HG03039 (cell line): ENCODE results near the gene TGFA.

Experiments
- ATAC-seq: cut with Tn5 transposase; IDR thresholded peaks from one replicate; pipeline ENCODE4 v1.9.1; 2021; ENCODE audit warnings: mild to moderate bottlenecking, moderate library complexity; ENCODE audit not compliant: unreplicated experiment

The TGFA gene

DNA sequence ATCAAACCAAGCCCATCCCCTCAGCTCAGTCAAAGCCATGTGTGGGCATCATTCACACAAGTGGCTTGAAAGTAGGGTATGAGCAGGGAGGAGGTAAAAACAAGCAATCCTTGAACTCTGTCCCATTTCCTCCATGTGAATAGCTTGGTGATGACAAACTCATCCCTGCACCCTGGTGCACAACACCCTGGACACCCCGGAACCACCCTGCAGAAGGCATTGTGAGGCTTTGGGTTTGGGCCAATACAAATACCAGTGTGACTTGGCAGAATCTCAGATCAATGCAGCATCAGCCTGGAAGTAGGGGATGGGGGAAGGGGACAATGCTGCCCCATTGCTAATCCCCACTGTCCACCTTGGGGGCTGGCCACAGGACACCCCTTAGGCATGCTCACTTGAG is 28.6 kb downstream of the TGFA start:
- no peak for ATAC-seq

DNA sequence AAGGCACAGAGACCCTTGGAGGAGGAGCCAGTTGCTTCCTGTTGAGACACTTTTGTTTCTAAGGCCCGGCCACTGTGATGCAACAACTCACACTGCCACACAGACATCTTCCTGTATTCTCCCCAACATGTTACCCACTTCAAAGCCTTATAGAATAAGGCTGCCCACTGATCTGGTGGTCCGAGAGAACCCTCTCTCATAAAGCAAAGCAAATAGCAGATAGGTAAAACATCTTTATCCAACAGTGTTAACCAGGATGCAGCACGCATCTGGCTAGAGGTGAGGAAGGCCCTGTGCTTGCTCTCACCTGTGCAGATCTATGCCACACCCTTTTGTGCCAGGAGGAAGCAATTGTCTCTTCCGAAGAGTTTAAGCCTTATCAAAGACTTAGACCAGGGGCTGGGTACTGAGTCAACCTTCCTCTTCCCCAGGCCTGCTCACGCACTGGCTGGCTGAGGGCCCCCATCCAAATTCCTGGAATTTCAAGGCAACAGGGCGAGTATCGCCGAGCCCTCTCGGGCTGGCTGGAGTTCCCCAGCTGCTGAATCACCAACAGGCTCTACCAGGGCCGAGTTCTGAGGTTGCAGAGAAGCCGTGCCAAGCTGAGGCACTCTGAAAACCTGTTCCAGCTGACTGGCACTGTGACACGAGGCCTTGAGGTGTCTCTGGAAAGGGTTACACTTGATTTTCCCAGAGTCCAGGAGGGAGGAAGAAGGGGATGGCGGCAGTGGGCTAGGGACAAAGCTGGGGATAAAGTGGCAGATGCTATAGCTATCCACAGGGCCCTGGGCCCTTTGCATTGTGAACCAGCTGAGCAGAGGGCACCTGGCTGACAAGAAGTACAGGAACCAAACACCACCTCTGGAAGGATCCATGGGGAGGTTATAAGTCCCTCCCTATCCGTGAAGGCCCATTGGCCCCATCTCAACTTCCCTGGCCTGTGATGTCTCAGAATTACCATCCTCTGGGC is 29.3 kb downstream of the TGFA start:
- no peak for ATAC-seq

DNA sequence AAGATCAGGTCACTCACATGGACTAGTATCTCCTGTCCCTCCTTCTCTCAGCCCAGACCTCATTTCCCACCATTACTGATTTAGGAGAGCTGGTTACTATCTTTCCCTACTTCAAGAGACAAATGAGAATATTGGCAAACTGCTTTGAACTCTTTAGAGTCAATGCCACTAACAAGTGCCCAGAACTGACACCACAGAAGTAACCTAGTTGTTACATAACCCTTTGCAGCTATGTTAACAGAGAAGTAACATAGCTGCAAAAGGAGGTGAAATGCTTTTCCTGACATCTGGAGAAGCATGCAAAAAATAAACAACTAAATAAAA is 30.0 kb downstream of the TGFA start:
- ATAC-seq, result no peak

DNA sequence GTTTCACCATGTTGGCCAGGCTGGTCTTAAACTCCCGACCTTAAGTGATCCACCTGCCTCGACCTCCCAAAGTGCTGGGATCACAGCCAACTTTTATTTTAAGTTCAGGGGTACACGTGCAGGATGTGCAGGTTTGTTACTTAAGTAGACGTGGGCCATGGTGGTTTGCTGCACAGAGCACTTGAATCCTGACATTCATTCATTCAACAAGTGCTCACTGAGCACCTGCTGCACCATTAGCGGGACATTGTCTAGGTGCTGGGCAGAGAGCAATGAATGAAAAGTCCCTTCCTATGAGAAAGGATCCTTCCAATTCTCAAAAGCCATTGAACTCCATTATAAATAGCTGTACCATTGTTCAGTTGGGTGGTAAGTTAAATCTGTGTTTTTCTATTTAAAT is 31.0 kb downstream of the TGFA start:
- no peak for ATAC-seq

DNA sequence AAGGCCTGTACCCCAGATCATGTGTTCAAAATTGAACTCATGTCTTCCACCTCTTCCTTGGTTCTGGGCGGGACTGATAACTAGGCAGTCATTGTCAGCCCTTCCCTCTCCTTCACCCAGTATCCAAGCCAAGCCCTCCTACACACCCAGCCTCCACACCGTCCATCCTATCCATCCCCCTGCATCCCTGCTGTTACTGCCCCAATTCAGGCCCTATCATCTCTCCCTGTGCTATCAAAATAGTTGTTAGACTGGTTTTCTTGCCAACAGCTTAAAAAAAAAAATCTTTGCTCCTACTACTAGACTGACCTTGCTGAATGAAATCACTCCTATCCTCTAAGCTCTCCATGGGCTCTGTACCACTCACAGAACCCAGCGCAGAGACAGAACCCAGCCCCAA is 32.8 kb downstream of the TGFA start:
- no peak for ATAC-seq

DNA sequence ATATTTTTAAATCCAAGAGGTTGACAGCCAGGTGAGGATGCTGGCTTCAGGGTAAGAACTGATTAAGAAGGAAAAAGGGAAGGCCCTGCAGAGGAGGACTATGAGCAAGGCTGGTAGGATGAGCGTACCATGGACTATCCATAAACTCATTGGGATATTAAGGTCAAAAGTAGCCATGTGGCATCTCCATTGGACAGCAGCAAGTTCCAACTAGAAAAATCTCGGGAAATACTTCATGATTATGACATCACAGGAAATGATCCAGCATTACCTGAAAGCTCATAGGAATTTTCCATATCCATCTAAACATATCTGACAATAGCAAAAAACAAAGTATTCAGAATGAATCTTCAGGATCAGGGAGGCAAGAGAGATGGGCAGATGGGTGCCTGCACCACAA is 34.2 kb downstream of the TGFA start:
- no peak for ATAC-seq

DNA sequence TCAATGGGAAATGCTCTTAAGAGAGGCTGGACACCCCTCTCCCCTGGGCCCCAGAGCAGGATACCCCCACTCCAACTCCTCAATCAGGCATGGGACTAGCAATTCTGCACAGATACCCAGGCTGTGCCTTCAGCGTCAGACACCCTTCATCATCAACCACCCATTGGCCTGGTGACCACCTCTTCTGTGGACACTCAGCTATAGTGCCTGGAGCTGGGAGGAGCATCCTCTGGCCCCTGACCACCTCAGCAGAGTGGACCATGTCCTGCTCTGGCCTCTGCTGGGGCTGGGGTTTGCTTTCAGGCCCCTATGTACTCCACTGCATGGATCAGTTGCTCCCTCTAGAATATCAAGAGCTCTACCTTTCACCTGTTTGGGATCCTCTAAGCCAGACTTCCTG is 35.1 kb downstream of the TGFA start:
- ATAC-seq, result no peak

DNA sequence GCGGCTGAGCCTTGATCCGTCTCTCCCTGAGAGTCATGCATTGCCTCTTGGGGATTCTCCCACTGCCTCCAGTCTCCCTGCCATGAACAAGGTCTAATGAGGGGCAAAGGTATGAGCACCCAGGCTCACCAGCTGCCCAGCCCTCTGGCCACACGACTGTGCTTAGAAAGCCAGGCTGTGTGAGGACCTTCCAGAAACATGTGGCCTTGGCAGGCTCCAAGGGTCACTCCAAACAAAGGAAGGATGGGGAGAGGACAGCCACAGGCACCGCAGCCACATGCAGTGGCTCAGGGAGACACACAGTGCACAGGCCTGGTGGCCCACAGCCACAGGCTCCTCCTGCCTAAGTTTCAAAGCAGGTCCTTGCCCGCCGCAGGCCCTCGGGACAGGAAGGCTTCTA is 35.8 kb downstream of the TGFA start:
- no peak for ATAC-seq

DNA sequence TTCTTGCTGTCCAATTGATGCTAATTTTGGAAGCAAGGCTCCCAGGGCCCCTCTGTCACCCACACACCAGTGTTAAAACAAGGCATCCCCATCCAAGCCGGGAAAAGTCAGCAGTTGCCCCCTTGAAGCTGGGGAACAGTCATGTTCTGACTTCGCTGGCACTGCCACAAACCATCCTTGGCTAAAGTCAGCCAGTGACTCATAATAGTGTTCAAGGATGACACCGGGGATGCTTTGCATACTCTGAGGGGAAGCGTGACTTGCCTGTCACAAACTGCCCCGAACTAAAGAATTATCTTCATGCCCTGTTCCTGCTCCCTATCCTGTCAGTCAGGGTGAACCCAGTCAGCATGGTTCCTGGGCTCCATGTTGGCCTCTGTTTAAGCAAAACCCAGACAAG is 37.0 kb downstream of the TGFA start:
- peak; percentile 97 for ATAC-seq

DNA sequence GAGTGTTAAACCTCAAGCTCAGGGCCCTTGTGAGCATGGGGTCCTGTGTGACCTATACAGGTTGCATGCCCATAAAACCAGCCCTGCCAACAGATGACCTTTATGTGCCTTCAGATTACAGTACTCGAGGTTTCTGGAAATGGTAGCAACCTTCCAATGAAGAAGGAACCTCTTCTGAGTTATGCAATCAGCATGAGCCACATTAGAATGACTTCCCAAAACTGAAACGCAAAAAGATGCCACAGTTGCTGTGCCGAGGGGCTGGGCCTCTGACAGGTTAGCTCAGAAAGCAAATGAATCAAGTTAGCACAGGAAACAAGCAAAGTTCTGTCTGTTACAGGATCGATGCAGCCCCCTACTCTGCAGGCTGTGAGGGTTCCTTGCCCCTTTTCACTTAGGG is 37.7 kb downstream of the TGFA start:
- no peak for ATAC-seq

DNA sequence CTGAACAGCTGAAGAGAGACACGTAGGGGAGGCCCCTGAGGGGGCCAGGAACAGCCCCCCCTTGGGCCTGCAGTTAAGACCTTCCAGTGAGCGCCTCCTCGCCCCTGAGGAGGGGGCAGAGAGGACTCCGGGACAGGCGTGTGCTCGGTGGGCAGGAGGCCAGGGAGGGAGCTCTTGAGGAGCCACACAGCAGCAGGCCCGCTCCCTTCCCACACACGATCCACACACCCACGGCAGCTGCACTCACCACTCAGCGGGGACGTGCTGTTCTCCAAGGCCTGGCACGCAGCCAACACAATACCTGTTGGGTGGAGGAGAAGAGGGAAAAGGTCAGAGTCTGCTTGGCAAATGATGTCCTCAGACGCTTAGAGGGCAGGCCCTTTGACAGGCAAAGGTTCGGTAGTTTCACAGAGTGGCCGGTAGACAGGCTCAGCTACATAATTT is 39.0 kb downstream of the TGFA start:
- ATAC-seq, result no peak

DNA sequence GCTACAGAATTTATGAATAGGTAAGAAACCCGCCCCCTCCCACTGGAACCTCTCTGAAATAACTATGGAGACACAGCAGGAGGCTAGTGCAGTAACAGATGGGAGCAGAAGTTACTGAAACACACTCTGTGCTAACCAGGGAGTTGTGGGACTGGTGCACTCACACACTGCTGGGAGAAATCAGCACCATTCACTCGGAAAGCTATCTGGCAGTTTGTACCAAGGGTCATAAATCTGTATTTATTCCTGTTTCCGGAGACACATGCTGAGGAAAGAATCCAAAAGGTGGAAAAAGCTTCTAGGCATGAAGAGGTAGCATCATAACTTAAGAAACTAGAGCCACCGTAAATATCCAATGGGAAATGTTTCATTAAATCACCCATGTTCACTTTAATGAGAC is 39.9 kb downstream of the TGFA start:
- no peak for ATAC-seq

DNA sequence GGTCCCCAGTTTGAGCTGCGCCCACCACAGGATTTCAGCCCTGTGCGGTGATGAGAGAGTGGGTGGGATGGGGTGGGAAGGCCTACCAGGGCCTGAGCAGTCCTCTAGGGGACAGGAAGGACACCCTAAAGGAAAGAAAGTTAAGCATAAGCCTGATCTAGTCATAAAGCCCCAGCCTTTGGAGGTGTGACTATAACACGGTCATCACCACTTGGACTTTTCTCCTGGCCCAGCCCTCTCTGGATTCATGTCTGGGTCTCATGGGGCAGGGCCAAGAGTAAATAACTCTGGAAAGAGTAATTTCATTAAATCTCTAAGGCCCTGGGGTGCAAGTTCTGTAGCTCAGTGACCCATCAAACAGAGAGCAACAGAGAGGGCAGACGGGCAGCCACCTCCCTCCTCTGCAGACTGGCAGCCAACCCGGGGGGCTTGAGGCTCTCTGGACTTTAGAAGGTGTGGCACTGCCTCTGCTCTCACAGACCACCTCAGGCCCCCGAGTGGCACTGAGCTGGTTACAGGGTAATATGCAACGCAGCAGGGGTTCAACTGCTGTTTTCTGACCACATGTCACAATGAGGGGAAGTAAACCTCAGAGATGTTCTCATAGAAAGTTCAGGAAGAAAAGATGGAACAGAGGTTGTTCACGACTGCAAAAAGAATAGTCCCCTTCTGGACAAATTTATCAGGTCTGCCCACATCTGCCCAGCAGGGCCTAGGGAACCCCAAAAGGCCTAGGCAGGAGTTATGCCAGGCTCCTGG is 41.5 kb downstream of the TGFA start:
- ATAC-seq, result no peak

DNA sequence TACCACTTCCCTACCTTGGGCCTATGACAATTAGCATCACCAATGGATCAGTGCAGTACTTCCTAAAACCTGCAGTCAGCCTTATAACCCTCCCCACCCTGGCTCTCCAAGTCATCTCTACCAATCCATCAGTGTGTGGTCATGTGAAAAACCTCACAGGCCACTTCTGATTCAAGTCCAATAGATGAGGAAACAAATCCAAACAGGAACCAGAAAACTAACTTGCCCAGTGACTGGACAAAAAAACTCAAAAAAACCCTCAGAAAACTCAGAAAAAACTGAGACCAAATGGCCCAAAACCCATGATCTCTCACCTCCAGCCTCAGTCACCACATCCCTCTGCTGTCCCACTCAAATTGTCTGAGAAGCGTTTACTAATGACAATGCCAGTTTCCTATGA is 43.3 kb downstream of the TGFA start:
- ATAC-seq, result no peak

DNA sequence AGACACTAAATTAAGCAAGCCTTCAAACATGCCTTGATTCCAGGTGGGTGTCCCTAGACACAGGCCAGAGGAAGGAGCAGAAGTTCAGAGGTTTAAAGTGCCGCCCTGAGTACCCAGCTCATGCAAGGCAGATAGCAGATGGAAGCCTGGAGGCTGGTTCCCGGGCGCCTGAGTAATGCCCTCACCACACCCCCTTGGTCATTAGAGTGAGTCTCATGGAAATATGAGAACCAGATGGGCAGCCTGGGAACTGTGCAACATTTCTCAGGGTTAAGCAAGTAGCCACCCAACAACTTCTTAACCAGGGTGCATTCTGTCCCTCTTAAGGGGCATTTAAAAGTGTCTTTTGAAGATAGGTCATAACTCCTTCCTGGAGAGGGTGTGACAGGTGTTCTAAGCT is 44.1 kb downstream of the TGFA start:
- no peak for ATAC-seq

DNA sequence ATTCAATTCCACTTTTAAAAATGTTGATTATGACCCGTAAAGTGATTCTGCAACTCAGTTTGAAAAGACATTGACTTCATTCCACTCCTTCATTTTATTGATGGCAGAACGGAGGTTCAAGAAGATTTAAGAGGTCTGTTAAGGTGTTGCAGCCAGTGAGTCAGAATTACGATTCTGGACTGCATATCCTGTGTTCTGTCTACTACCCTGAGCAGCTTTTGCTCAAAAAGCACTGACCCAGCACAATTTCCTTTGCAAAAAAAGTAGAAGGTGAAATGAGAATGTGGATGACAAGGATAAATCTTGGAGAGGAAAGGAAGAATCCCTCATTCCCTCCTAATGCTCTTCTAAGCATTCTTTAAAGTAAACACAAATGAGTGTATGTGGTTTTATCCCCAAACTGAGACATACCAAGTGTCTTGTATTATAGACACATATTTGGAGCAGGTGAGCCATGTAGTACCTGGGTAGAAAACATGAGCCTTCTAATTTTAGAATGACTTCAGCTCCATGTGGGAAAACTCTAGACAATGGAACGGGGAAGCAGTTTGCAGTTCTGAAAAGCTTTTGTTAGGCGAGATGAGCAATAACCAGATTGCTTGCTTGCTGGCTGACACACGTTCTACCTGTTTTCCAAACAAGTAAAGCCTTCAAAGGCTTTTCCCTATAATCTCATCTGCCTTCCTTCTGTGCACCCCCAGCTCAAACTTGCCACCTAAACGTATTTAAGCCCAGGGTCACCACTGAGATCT is 44.7 kb downstream of the TGFA start:
- ATAC-seq, result no peak

DNA sequence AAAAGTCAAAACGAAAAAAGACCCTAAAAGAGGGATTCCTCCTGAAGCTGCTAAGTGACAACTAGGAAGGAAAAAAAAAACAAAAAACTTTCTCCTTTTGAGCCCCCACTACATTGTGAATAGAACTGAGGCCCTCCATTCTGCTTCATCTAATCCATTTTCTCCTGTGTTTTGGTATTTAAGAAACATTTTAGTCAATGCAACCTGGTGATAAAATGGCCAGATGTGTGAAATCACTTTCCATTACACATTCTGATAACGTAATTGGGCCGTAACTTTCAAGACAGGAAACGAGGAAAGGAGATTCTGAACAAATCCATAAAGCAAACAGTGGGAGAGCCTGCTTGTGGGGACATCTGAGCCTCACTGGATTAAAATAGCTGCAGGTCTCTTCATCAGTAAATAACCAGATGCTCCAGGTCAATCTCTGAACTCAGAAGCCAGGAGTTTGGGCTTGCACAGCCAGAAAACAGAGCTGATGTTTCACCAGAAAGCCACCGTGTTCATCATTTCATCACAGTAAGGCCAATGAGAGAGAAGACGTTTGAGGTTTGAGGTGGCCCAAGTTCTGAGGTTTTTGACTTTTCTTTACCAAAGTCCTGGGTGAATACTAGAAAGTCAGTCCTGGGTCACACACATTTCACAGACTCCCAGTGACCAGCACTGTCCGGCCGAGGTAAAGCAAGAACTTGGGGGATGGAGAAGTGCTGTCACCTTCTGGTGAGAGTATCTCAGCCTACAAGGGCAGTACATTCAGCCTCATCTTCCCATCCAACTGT is 47.8 kb downstream of the TGFA start:
- ATAC-seq, result no peak

DNA sequence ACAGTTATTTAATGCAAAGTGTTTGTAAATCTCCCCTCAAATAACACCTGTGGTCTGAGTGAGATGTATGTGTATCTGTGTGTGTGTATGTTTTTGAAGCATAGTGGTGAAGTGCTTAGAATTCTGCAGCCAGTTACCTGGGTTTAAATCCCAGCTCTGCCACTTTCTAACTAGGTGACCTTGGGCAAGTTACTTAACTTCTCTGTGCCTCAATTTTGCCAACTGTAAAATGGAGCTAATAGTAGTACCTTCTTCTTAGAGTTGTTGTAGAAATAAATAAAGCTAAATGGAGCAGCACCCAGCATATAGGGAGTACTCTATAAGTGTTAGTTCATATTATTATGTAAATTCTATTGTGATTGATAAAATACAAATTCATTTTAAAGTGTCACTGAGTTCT is 48.9 kb downstream of the TGFA start:
- ATAC-seq, result no peak

DNA sequence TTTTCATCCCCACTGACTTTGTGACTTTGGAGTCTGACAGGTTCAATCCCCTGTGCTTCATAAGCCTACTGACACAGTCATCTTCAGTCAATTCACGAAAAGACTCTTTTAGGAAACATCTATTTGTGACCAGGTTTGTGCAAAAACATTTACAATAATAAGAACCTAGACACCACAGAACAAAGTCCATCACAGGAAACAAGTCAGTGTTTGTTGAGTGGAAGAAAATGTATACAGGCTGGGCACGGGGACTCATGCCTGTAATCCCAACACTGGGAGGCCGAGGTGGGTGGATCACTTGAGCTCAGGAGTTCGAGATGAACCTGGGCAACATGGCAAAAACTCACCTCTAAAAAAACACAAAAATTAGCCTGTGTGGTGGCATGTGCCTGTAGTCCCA is 49.7 kb downstream of the TGFA start:
- ATAC-seq, result no peak

DNA sequence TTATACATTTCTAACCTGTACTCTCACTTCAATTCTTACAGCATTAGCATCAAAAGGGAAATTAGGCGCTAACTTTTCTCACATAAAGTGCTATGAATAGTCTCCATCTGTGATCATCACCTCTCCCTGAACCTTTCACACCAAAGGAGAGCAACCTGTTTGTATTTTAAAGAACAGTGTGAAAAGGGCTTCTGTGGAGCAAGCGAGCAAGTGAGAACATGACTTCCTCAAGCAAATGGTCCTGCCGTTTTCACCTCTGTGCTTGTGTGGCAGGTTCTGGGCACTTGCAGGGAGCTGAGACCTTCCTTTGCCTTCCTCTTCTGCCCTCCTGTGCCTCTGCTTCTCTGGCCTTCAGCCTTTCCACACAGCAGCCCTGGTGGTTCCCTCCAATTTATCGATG is 51.9 kb downstream of the TGFA start:
- ATAC-seq, result no peak

DNA sequence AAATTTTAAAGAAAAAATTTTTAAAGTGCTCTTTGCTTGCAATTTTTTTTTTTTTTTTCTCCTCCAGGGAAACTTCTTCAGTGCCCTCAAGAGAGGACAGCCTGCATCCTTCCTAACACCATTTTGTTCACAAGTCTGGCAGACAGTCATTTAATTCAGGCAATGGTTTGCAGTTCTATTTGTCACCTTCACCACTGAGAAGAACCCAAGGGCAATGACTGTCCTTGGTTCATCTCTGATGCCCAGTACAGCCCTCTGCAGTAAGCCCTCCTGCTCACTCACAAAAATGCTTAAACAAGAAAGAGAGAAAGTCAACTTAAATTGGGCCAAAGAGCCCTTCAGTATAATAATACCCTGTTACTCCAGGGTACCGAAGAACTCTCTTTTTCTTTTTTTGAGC is 52.4 kb downstream of the TGFA start:
- ATAC-seq, result no peak
